ENCODE results near the gene BAG5. TPM values are rescaled to one million over a fixed set of nuclear protein-coding genes. Genes with fewer than 3 reads are reported as not detected.

The BAG5 gene
- total and polyA plus RNA-seq, 2 of the 4 experiments (the other 2 are of a cell fraction) = 6.7 to 22.2 TPM

DNA sequence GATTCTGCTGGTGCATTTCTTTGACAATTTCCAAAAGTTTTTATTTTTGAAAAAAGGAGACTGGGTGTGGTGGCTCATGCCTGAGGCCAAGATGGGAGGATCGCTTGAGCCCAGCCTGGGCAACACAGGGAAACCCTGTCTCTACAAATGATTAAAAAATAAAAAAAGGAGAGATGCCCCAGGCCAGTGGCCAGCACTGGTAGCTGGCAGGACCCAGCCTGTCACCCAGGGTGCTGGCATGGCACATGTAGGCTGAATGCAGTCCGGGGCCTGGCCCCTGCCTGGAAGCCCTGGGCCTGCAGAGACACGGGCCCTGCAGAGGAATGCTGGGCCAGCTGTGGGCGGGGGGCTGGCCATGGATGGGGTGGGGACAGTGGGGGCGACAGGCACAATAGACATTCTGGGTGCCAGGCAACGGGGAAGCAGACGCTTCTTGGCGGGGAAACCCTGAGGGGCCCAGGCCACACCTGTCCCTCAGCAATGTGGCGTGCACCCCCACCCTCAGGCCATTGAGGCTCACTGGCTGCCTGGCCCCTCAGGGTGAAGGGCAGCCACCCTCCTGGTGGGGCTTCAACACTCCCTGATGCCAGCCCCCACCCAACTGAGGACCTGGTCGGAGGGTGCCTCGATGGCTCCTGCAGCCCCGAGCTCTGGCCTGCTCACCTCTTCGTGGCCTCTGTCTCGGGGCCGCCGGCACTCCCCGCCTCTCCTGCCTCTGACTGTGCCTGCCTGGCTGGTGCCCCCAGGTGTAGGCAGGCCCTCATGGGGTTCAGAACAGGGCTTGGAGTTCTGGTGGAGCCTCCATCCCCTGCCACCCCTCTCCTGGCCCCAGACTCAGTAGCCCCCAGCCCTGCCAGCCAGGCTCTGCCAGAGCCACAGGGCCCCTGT lies 21.4 kb downstream of the BAG5 start:
- H3K9ac ChIP-seq (ENCODE audit: low read depth, low read length) = peak overlapping the region; percentile 57; the same call in 1 of the 2 replicates
- no peaks in the 10 kb centered on the region for H3K36me3 ChIP-seq (ENCODE audit: control insufficient read depth, insufficient read depth, low read length)
- in situ Hi-C loops (cut with MboI; ENCODE audit: low sequenced_read_pairs) = no loop called here
- ChIA-PET CTCF (interaction anchor here (1.2 to 1.5 kb wide), 4 partner anchors 11 to 23 kb away, joined by 3 to 7 read pairs (median 4); no protein-coding TSS in a partner anchor), POLR2A (ENCODE audit: unreplicated experiment) (no interaction called here)
- peak overlapping the region; percentile 77 for H3K4ac ChIP-seq (ENCODE audit: low read depth, low read length)
- intact Hi-C loops (cut with micrococcal nuclease) = no loop called here
- peak overlapping the region; percentile 95 for H2BK5ac ChIP-seq (ENCODE audit: low read depth, low read length, poor library complexity, severe bottlenecking)
- H3K9me1 ChIP-seq (ENCODE audit: insufficient read depth, low read length) = no peaks in the 10 kb centered on the region
- H3K79me1 ChIP-seq (ENCODE audit: low read depth in 1 of 2, low read length in 2 of 2) = no peaks in the 10 kb centered on the region; a peak in 1 of 4 replicates
- no TSS peak for BruUV-seq (replicated peaks)
- no peaks in the 10 kb centered on the region for H3K9me3 ChIP-seq (ENCODE audit: control insufficient read depth, insufficient read depth, low read length)
- no peak overlapping the region; the same call in 1 of the 2 replicates for H4K5ac ChIP-seq (ENCODE audit: low read depth, low read length)
- peak overlapping the region; percentile 69 for H3K27ac ChIP-seq (ENCODE audit: insufficient read depth, low read length)
- no peak overlapping the region; the same call in 1 of the 2 replicates for H3K18ac ChIP-seq (ENCODE audit: low read depth, low read length)
- WGBS, 2 experiments (ENCODE audit: extremely low coverage in 2 of 2, insufficient read length in 1 of 2) = 82% methylated on average over 6 of the region's 17 CpGs; no CpG with 5 or more reads in 1 of the 2 experiments
- no peak overlapping the region for H3K4me3 ChIP-seq (ENCODE audit: insufficient read depth, low read depth, low read length)
- 0 out of 2 replicates have a peak overlapping the region, but pooled peaks have one; percentile 25 for H3K23ac ChIP-seq (ENCODE audit: low read depth, low read length)
- H3K14ac ChIP-seq (replicated peaks; ENCODE audit: low read depth, low read length) = peak overlapping the region; percentile 38; the same call in 1 of the 2 replicates
- no peaks in the 10 kb centered on the region for H3K27me3 ChIP-seq (ENCODE audit: control insufficient read depth, insufficient read depth, low read length)
- ATAC-seq (ENCODE audit: low read depth) = no peak; the same call in 1 of the 2 replicates
- H3K4me2 ChIP-seq (ENCODE audit: low read depth, low read length) = peak overlapping the region; percentile 3; the same call in 1 of the 2 replicates
- DNase-seq = no peak
- H3K56ac ChIP-seq (ENCODE audit: extremely low read depth, insufficient read depth, low read length) = 0 out of 2 replicates have a peak overlapping the region, but pooled peaks have one; percentile 47
- peak overlapping the region; percentile 63; the same call in 1 of the 3 replicates for H2BK15ac ChIP-seq (ENCODE audit: low read depth, low read length)
- no peaks in the 10 kb centered on the region for H4K20me1 ChIP-seq (ENCODE audit: insufficient read depth, low read length)
- no peak overlapping the region; the same call in 1 of the 2 replicates for H2BK20ac ChIP-seq (ENCODE audit: low read depth, low read length)
- dilution Hi-C loops (cut with HindIII; ENCODE audit: low sequenced_read_pairs, unreplicated experiment) = no loop called here
- H2AFZ ChIP-seq (replicated peaks; ENCODE audit: low read length, poor library complexity) = peak overlapping the region; percentile 89
- H4K8ac ChIP-seq (ENCODE audit: low read depth in 2 of 2, low read length in 2 of 2) = peak overlapping the region; percentile 44 to 76; a peak in 3 of 4 replicates
- H2BK120ac ChIP-seq (ENCODE audit: low read depth, low read length) = peak overlapping the region; percentile 81
- H4K91ac ChIP-seq (ENCODE audit: insufficient read depth, low read depth, low read length) = peak overlapping the region; percentile 90
- H2AK5ac ChIP-seq (ENCODE audit: low read depth, low read length) = peak overlapping the region; percentile 82
- peak overlapping the region; percentile 96 for H2AK9ac ChIP-seq (replicated peaks; ENCODE audit: low read depth, low read length, poor library complexity)
- peaks cover 25% of the 10 kb centered on the region for H3K4me1 ChIP-seq (ENCODE audit: control insufficient read depth, insufficient read depth, low read length)
- TF ChIP-seq SMC3 (IDR thresholded peaks at IDR 0.05; ENCODE audit: low read depth, low read length) = no peak
- TF ChIP-seq RAD21 (IDR thresholded peaks at IDR 0.05; ENCODE audit: low read length) = no peak
- TF ChIP-seq MAFK (IDR thresholded peaks at IDR 0.05; ENCODE audit: low read depth, low read length) = no peak
- no peak for TF ChIP-seq NFE2L2 (IDR thresholded peaks at IDR 0.05; ENCODE audit: low read depth, low read length)
- TF ChIP-seq POLR2A (IDR thresholded peaks at IDR 0.05; ENCODE audit: low read depth, low read length) = no peak
- TF ChIP-seq MXI1 (IDR thresholded peaks at IDR 0.05; ENCODE audit: borderline replicate concordance, low read depth, low read length) = no peak
- TF ChIP-seq BHLHE40 (IDR thresholded peaks at IDR 0.05; ENCODE audit: low read depth, low read length) = no peak
- TF ChIP-seq, protein P1, sequence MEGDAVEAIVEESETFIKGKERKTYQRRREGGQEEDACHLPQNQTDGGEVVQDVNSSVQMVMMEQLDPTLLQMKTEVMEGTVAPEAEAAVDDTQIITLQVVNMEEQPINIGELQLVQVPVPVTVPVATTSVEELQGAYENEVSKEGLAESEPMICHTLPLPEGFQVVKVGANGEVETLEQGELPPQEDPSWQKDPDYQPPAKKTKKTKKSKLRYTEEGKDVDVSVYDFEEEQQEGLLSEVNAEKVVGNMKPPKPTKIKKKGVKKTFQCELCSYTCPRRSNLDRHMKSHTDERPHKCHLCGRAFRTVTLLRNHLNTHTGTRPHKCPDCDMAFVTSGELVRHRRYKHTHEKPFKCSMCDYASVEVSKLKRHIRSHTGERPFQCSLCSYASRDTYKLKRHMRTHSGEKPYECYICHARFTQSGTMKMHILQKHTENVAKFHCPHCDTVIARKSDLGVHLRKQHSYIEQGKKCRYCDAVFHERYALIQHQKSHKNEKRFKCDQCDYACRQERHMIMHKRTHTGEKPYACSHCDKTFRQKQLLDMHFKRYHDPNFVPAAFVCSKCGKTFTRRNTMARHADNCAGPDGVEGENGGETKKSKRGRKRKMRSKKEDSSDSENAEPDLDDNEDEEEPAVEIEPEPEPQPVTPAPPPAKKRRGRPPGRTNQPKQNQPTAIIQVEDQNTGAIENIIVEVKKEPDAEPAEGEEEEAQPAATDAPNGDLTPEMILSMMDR (conservative IDR thresholded peaks at IDR 0.05; ENCODE audit: low read depth, low read length) = no peak
- TF ChIP-seq RCOR1 (IDR thresholded peaks at IDR 0.05; ENCODE audit: insufficient replicate concordance, low read length) = no peak
- no peak for TF ChIP-seq RFX5 (IDR thresholded peaks at IDR 0.05; ENCODE audit: low read depth, low read length)
- TF ChIP-seq CEBPB (IDR thresholded peaks at IDR 0.05; ENCODE audit: low read depth, low read length) = no peak
- no peak for TF ChIP-seq MAZ (IDR thresholded peaks at IDR 0.05; ENCODE audit: borderline replicate concordance, low read depth, low read length)
- TF ChIP-seq, protein P2, sequence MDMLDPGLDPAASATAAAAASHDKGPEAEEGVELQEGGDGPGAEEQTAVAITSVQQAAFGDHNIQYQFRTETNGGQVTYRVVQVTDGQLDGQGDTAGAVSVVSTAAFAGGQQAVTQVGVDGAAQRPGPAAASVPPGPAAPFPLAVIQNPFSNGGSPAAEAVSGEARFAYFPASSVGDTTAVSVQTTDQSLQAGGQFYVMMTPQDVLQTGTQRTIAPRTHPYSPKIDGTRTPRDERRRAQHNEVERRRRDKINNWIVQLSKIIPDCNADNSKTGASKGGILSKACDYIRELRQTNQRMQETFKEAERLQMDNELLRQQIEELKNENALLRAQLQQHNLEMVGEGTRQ (IDR thresholded peaks at IDR 0.05; ENCODE audit: low read depth, low read length) = no peak
- TF ChIP-seq FOS (IDR thresholded peaks at IDR 0.05; ENCODE audit: low read depth, low read length) = no peak
- TF ChIP-seq CHD1 (IDR thresholded peaks at IDR 0.05; ENCODE audit: low read depth, low read length) = no peak
